GM21447 (cell line): ENCODE measurements around the gene BICRA.

Experiments used
- ATAC-seq: cut with Tn5 transposase; IDR thresholded peaks from one replicate; pipeline ENCODE4 v1.9.1; 2021; ENCODE audit not compliant: unreplicated experiment

Gene BICRA

GRCh38 chr19:47686679-47687450, 77.9 kb downstream of the BICRA start:
- no peak for ATAC-seq

GRCh38 chr19:47687906-47688305, 79.0 kb downstream of the BICRA start:
- ATAC-seq = no peak

GRCh38 chr19:47691090-47691489, 82.2 kb downstream of the BICRA start:
- no peak for ATAC-seq

- no peak for ATAC-seq
Measured at GRCh38 chr19:47691782-47692181, 82.8 kb downstream of the BICRA start.

GRCh38 chr19:47693489-47693888, 84.6 kb downstream of the BICRA start:
- ATAC-seq = no peak

- ATAC-seq = no peak
Measured at GRCh38 chr19:47693903-47694302, 85.0 kb downstream of the BICRA start.

GRCh38 chr19:47694466-47695273, 85.7 kb downstream of the BICRA start:
- ATAC-seq = no peak

- no peak for ATAC-seq
Measured at GRCh38 chr19:47695533-47696262, 86.8 kb downstream of the BICRA start.

- ATAC-seq = no peak
Measured at GRCh38 chr19:47696635-47697034, 87.7 kb downstream of the BICRA start.

- no peak for ATAC-seq
Measured at GRCh38 chr19:47697863-47698609, 89.1 kb downstream of the BICRA start.

- ATAC-seq = no peak
Measured at GRCh38 chr19:47698631-47699359, 89.9 kb downstream of the BICRA start.

GRCh38 chr19:47699360-47699917, 90.5 kb downstream of the BICRA start:
- no peak for ATAC-seq

- no peak for ATAC-seq
Measured at GRCh38 chr19:47700934-47701716, 92.2 kb downstream of the BICRA start.

- ATAC-seq = no peak
Measured at GRCh38 chr19:47701717-47702552, 93.0 kb downstream of the BICRA start.

- no peak for ATAC-seq
Measured at GRCh38 chr19:47702671-47703070, 93.7 kb downstream of the BICRA start.

- no peak for ATAC-seq
Measured at GRCh38 chr19:47703301-47703700, 94.4 kb downstream of the BICRA start.

- ATAC-seq = no peak
Measured at GRCh38 chr19:47704024-47704423, 95.1 kb downstream of the BICRA start.

- no peak for ATAC-seq
Measured at GRCh38 chr19:47704656-47705055, 95.7 kb downstream of the BICRA start.
